NB4 (cell line): ENCODE data around the gene PLAC8L1.

ENCODE experiments used
- DNase-seq: peaks from one replicate; pipeline ENCODE4 v3.0.0; 2010; ENCODE audit warnings: low read depth
- H3K4me3 ChIP-seq: one replicate; pipeline ENCODE4 v1.5.1; 2011; ENCODE audit warnings: mild to moderate bottlenecking, low read depth, low read length, moderate library complexity
- MYC ChIP-seq: IDR thresholded peaks from 2 replicates; pipeline ENCODE4 v1.6.1; 2011; ENCODE audit warnings: low read depth, low read length
- POLR2A ChIP-seq: IDR thresholded peaks from 2 replicates; pipeline ENCODE4 v1.6.1; 2011; ENCODE audit warnings: mild to moderate bottlenecking; ENCODE audit not compliant: insufficient read length; ENCODE audit errors: extremely low read depth
- TF ChIP-seq, protein P1 (sequence below): IDR thresholded peaks from 2 replicates; pipeline ENCODE4 v1.6.1; 2011; ENCODE audit warnings: low read depth, low read length
- TF ChIP-seq, protein P2 (sequence below): IDR thresholded peaks from one replicate; pipeline ENCODE4 v1.5.1; 2012; ENCODE audit warnings: low read depth, low read length

PLAC8L1 gene

DNA sequence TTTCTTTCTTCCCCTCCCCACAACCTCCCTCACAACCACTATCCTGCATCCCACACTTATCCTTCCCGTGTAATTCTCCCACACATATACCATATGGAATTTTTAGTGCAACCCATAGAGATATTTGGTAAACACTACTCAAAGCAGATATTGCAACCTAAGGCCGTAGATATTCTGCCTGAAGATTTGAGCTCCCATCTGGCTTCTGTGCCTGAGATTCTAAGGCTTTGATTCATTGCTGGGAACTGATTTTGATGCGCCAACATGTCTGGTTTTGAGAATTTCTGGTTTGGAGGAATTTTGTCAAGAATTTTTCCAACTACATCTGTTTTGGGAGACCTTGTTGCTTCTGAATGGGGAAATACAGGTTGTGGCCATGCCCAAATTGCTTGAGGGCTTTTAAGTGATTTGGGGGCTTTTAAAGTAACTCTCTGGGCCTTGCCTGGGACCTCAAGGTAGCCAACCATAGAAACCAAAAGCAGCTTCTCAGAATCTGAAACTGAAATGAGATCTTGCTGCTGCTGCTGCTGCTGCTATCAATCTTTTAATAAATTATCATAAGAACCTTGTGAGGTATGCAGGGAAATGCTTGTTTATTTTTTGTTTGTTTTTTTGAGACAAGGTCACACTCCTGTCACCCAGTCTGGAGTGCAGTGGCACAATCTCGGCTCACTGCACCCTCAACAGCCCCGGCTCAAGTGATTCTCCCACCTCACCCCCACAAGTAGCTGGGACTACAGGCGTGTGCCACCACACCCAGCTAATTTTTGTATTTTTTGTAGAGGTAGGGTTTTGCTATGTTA is 36.2 kb downstream of the PLAC8L1 start:
- TF ChIP-seq MYC (no peak), POLR2A (no peak)
- TF ChIP-seq, protein P1, sequence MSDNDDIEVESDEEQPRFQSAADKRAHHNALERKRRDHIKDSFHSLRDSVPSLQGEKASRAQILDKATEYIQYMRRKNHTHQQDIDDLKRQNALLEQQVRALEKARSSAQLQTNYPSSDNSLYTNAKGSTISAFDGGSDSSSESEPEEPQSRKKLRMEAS = no peak
- TF ChIP-seq, protein P2, sequence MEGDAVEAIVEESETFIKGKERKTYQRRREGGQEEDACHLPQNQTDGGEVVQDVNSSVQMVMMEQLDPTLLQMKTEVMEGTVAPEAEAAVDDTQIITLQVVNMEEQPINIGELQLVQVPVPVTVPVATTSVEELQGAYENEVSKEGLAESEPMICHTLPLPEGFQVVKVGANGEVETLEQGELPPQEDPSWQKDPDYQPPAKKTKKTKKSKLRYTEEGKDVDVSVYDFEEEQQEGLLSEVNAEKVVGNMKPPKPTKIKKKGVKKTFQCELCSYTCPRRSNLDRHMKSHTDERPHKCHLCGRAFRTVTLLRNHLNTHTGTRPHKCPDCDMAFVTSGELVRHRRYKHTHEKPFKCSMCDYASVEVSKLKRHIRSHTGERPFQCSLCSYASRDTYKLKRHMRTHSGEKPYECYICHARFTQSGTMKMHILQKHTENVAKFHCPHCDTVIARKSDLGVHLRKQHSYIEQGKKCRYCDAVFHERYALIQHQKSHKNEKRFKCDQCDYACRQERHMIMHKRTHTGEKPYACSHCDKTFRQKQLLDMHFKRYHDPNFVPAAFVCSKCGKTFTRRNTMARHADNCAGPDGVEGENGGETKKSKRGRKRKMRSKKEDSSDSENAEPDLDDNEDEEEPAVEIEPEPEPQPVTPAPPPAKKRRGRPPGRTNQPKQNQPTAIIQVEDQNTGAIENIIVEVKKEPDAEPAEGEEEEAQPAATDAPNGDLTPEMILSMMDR = no peak
- DNase-seq = no peak
- H3K4me3 ChIP-seq = no peak overlapping the region

DNA sequence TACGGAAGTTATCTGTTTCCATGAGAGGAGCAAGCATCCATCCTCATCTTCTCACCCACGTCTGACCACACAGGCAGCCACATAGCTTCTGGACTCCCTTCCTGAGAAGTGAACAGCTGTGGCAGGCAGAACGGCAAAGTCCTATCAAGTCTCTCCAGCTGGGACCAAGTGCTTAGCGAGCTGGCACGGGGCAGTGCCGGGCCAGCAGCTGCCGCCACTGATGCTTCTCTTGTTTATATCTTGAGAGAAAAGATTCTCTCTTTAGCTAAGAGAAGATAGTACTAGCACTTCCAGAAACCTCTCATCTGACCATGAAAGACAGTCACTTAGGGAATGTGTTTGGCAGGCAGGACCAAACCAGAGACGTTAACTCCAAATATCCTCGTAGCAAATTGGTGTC is 37.2 kb downstream of the PLAC8L1 start:
- no peak for TF ChIP-seq POLR2A
- no peak for TF ChIP-seq MYC
- TF ChIP-seq, protein P1 = no peak
- DNase-seq = no peak
- no peak overlapping the region for H3K4me3 ChIP-seq

DNA sequence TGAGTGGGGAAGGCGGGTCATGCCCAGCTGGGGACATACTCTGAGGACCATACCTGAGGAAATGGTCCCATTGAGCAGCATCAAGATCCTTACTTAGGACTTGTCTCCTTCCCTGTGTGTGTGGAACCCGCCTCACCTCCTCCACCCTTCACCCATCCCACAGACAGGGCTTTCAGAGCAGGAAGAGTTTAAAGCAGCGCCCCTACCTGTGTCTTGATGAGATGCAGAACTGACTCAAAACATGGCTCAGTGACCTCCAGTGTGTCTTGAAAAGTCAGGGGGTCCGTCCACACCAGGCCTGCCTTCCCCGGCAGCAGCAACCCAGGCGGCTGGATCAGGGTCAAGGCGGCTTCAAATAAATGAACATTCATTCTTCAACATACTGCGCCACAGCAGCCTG is 38.4 kb downstream of the PLAC8L1 start:
- DNase-seq = no peak
- TF ChIP-seq MYC = no peak
- TF ChIP-seq, protein P2 = no peak
- TF ChIP-seq, protein P1 = no peak
- TF ChIP-seq POLR2A = no peak
- no peak overlapping the region for H3K4me3 ChIP-seq

DNA sequence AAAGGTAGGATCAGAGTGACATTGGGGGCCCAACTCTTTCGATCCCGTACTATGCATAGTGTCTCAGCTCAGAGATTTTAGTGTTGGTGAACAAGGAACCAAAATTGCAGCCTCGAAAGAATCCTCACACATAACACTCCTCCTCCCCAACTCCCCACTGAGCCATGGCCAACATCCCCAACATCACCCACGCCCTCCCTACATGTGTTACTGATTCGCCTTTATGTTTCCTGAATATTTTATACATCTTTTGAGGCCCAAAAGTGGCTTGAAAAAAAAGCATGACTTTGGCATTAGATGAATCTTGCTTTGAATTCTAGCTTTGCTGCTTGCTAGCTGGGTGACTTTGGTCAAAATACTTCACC is 45.2 kb downstream of the PLAC8L1 start:
- TF ChIP-seq, protein P1 = no peak
- TF ChIP-seq, protein P2 = no peak
- no peak for TF ChIP-seq POLR2A
- no peak for TF ChIP-seq MYC
- no peak overlapping the region for H3K4me3 ChIP-seq
- DNase-seq = no peak

DNA sequence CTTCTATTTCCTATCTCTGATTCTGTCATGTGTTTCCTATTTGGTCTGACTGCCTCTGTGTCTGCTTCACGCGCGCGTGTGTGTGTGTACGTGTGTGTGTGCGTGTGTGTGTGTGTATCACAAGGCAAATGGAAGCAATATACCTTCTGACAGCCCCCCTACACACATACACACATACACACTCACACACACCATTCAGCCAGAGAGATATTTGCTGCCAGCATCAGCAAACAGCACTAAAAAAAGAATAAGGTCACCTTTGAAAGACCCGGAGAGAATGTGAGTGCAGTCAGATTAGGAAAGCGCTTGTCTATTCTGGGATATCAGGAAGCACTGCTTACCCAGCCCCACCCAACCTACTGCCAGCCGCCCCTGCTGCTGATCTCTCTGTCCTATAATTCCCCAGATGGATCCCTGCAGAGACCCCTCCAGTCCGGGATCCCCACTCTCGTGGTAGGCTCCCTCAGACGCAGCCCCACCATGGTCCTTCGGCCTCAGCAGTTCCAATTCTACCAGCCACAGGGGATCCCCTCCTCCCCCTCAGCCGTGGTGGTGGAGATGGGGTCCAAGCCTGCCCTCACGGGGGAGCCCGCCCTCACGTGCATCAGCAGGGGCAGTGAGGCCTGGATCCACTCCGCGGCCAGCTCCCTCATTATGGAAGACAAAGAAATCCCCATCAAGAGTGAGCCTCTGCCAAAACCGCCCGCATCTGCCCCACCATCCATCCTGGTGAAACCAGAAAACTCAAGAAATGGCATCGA is 45.7 kb downstream of the PLAC8L1 start:
- H3K4me3 ChIP-seq = no peak overlapping the region
- DNase-seq = no peak

More for the DNA sequence above, 45.7 kb downstream of the PLAC8L1 start:
- TF ChIP-seq, protein P1 = no peak
- TF ChIP-seq MYC (no peak), POLR2A (no peak)
- TF ChIP-seq, protein P2 = no peak
